ENCODE measurements around the gene GK2.

Gene GK2

DNA sequence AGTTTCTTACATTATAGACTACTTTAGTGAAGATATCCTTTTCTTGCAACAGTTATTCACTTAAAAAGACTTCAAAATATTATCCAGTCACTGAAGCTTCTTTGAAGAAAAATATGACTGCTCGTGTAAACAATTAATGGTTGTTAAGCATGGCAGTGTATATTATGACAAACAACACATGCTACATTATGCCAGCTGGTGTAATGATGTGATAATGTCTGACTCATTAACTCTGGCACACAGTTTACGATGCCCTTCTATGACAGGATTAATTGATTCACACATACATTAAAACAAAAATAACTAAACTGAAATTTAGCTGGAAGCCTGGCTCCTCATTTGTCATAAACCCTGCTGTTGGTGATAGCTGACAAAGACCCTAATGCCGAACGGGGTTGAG, 22.4 kb downstream of the GK2 start:
- no peak for DNase-seq (ENCODE audit: low read depth)

GRCh38 chr4:79381161-79381560, 26.9 kb downstream of the GK2 start:
- DNase-seq (ENCODE audit: low read depth): no peak

DNA sequence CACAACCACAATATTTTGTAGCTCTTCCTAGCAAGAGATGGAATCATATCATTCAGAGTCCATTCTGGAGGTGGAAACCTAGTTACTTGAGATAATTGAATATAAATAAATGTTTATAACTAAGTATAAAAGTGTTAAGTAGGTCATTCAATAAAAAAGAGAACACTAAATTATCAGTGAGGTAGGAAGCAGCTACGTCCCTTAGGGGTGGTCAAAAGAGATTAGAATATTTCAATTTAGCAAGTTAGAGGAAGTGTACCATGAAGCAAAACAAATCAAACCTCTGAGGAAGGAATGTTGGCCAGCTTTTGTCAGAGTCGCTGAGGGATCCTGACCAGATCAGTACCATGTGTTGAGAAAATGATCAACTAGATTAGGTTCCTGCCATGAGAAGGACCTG, 38.0 kb downstream of the GK2 start:
- no peak for DNase-seq (ENCODE audit: low read depth)

GRCh38 chr4:79367096-79367495, 40.9 kb downstream of the GK2 start:
- no peak for DNase-seq (ENCODE audit: low read depth)

- no peak for DNase-seq (ENCODE audit: low read depth)
Measured at GRCh38 chr4:79366422-79366821, 41.6 kb downstream of the GK2 start.

- DNase-seq (ENCODE audit: low read depth): no peak
Measured at GRCh38 chr4:79364061-79364460, 44.0 kb downstream of the GK2 start.

DNA sequence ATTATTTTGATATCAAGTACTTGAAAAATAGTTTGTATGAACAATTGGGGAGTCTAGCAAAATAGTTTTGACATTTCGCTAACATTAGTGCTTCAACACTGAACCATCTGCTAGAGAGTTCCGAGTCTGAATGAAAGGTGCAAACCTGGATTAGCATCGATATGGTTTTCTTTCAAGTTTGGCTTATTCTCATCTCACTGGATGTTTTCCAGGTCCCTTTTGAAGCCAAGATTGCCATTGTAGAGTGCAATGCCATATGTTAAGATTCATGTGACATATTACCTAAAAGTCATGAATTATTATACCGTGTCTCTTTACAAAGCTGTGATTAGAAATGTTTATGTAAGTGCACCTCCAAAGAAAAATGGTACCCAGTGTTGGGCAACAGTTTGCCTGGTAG, 45.4 kb downstream of the GK2 start:
- DNase-seq (ENCODE audit: low read depth): no peak

- no peak for DNase-seq (ENCODE audit: low read depth)
Measured at GRCh38 chr4:79360006-79360405, 48.0 kb downstream of the GK2 start.

DNA sequence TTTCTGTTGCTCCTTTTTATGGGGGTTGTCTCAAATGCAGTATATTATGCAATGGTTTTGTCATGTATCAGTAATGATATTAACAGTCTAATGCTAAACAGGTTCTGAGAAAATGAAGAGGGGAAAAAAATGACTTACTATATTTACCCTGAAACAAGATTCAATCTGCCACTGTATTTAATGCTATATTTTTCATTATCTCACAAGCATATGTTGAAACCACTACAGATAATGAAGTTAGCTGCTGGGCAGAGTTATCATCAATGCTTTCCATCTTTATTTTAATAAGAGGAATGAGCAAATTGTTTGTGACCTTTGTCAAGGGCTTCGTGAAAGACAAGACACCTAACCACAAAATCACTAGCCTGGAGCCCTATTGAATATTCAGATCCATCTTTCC, 49.6 kb downstream of the GK2 start:
- no peak for DNase-seq (ENCODE audit: low read depth)

DNA sequence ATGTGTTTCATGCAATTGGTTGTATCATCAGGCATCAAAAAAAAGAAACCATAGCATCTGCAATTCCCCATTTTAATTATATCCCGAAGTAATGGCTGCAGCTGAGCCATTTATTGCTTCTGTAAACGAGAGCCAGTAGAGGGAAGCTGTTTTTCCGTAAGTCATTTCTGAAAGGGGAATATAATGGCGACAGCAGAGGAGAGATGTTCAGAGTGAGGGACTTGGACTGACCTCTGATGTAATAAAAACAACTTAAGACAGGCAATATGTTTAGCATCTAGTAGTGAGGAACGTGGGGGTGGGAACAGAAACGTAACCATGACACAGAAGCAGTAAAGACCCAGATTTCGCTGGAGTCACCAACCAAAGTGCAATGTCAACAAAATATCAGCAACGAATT, 50.7 kb downstream of the GK2 start:
- no peak for DNase-seq (ENCODE audit: low read depth)
